Cardiac muscle cell (in vitro differentiated cells and primary cell): ENCODE data around the gene NEGR1. TPM values are rescaled to one million over a fixed set of nuclear protein-coding genes. Genes with fewer than 3 reads are reported as not detected.

ENCODE experiments used
- DNase-seq, 2 donors: peaks; one replicate each; pipeline versions ENCODE4 v3.0.0 to v3.0.0-alpha.2; 2010 to 2017; ENCODE audit warnings: low read depth in 1 of 2, low spot score in 1 of 2
- H3K27ac ChIP-seq: fragments of 200-600 bp; sonication (generic); 2 replicates; pipeline ENCODE4 v1.5.1; 2016
- H3K27me3 ChIP-seq: fragments of 200-600 bp; sonication (generic); 2 replicates; pipeline ENCODE4 v1.6.0; 2016; ENCODE audit warnings: control low read depth
- H3K36me3 ChIP-seq: fragments of 200-600 bp; sonication (generic); 2 replicates; pipeline ENCODE4 v1.5.1; 2016; ENCODE audit warnings: control low read depth
- H3K4me1 ChIP-seq: fragments of 200-600 bp; sonication (generic); 2 replicates; pipeline ENCODE4 v1.8.1; 2017; ENCODE audit warnings: low read depth, mild to moderate bottlenecking, mixed run types
- H3K4me3 ChIP-seq: fragments of 200-600 bp; sonication (generic); 2 replicates; pipeline ENCODE4 v1.5.1; 2016; ENCODE audit warnings: mild to moderate bottlenecking
- H3K9me3 ChIP-seq: fragments of 200-600 bp; sonication (generic); 2 replicates; pipeline ENCODE4 v1.5.1; 2017; ENCODE audit warnings: low read depth, mild to moderate bottlenecking, control low read depth
- polyA plus RNA-seq: library from polyadenylated mRNA; unstranded; fragments of >200 nt; fragmentation: Nextera tagmentation; extraction: Ambion mirVana; gene quantifications from 2 replicates; pipeline ENCODE4 v1.2.1, GENCODE V29; 2016
- total RNA-seq: library from RNA; depleted of rRNA; stranded (reverse); fragments of >200 nt; gene quantifications from 2 replicates; pipeline ENCODE4 v1.2.3, GENCODE V29; 2016
- TF ChIP-seq, protein P1 (sequence below): IDR thresholded peaks from 2 replicates; pipeline ENCODE4 v1.5.1; 2012; ENCODE audit warnings: low read depth, mild to moderate bottlenecking, low read length

The NEGR1 gene
- total and polyA plus RNA-seq, 2 experiments from 2014 or later, result 0.06 to 0.20 TPM

DNA sequence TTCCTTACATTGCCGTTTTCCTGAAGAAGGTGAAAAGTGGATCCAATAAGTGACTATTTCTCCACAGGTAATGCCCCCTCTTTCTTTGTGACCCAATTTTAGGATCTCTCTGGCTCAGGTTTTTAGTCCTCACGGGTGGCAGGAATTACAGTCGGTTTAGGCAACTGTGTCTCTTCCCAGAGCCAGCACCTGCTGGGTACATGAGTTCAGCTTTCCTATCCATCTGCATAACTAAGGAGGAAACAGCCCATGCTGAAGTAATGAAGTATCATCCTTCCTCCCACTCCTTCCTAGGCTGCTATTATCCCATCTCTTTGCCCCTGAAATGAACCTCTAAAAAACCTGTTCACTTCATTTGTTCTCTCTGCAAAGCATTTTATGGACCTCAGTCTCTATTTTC is 544.6 kb downstream of the NEGR1 start:
- TF ChIP-seq, protein P1, sequence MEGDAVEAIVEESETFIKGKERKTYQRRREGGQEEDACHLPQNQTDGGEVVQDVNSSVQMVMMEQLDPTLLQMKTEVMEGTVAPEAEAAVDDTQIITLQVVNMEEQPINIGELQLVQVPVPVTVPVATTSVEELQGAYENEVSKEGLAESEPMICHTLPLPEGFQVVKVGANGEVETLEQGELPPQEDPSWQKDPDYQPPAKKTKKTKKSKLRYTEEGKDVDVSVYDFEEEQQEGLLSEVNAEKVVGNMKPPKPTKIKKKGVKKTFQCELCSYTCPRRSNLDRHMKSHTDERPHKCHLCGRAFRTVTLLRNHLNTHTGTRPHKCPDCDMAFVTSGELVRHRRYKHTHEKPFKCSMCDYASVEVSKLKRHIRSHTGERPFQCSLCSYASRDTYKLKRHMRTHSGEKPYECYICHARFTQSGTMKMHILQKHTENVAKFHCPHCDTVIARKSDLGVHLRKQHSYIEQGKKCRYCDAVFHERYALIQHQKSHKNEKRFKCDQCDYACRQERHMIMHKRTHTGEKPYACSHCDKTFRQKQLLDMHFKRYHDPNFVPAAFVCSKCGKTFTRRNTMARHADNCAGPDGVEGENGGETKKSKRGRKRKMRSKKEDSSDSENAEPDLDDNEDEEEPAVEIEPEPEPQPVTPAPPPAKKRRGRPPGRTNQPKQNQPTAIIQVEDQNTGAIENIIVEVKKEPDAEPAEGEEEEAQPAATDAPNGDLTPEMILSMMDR, result no peak
- H3K27me3 ChIP-seq, result no peaks in the 10 kb centered on the region
- H3K4me3 ChIP-seq, result no peak overlapping the region
- H3K36me3 ChIP-seq, result no peaks in the 10 kb centered on the region
- DNase-seq, result no peak
- H3K9me3 ChIP-seq, result no peaks in the 10 kb centered on the region
- H3K4me1 ChIP-seq, result peaks cover 4% of the 10 kb centered on the region
- H3K27ac ChIP-seq, result no peak overlapping the region

GRCh38 chr1:71733121-71733520 is 549.2 kb downstream of the NEGR1 start:
- Histone ChIP-seq H3K27me3 (no peaks in the 10 kb centered on the region), H3K4me1 (peaks cover 1% of the 10 kb centered on the region), H3K4me3 (no peak overlapping the region), H3K27ac (no peak overlapping the region), H3K36me3 (no peaks in the 10 kb centered on the region), H3K9me3 (no peaks in the 10 kb centered on the region)
- DNase-seq, result no peak
- TF ChIP-seq, protein P1, result no peak

DNA sequence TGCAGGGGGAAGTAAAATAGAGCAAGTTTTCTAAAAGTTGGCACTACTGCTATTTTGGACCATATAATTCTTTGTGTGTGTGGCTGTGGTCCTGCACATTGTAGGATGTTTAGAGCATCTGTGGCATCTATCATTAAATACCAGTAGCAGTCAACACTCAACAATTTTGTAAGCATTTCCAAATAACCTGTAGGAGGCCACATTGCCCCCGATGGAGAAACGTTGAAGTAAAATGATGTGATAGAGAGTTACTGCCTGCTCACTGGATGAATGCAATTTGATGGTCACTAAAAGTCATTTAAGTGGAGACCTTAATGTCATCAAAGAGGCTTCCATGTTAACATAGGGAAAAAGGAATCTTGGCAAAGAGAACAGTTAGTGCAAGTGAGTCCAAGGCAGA is 560.8 kb downstream of the NEGR1 start:
- H3K4me3 ChIP-seq, result no peak overlapping the region
- H3K4me1 ChIP-seq, result no peaks in the 10 kb centered on the region
- TF ChIP-seq, protein P1, result no peak
- no peak for DNase-seq
- no peak overlapping the region for H3K27ac ChIP-seq
- H3K27me3 ChIP-seq, result no peaks in the 10 kb centered on the region
- H3K9me3 ChIP-seq, result no peaks in the 10 kb centered on the region
- H3K36me3 ChIP-seq, result no peaks in the 10 kb centered on the region

DNA sequence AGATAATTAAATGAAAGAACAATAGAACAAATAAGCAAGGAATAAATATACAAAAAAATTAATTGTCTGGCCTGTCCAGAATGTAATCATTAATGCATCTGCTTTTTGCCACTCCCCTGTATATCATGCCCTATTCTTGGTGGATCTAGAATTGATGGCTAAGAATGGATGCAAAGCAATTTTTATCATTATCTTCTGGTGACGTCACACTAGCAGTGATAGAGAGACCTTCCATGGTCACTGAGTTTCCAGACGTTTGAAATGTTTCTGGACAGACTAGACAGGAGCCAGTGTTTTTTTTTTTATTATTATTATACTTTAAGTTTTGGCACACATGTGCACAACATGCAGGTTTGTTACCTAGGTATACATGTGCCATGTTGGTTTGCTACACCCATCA is 563.0 kb downstream of the NEGR1 start:
- Histone ChIP-seq H3K4me3 (no peak overlapping the region), H3K36me3 (no peaks in the 10 kb centered on the region), H3K27me3 (no peaks in the 10 kb centered on the region), H3K4me1 (no peaks in the 10 kb centered on the region), H3K9me3 (no peaks in the 10 kb centered on the region), H3K27ac (no peak overlapping the region)
- DNase-seq, result no peak
- TF ChIP-seq, protein P1, result no peak

GRCh38 chr1:71717186-71717585 is 565.2 kb downstream of the NEGR1 start:
- Histone ChIP-seq H3K27ac (no peak overlapping the region), H3K4me3 (no peak overlapping the region), H3K4me1 (no peaks in the 10 kb centered on the region), H3K36me3 (no peaks in the 10 kb centered on the region), H3K27me3 (no peaks in the 10 kb centered on the region), H3K9me3 (no peaks in the 10 kb centered on the region)
- TF ChIP-seq, protein P1, result no peak
- DNase-seq, result no peak

GRCh38 chr1:71711456-71711855 is 570.9 kb downstream of the NEGR1 start:
- Histone ChIP-seq H3K36me3 (no peaks in the 10 kb centered on the region), H3K4me3 (no peak overlapping the region), H3K27me3 (no peaks in the 10 kb centered on the region), H3K27ac (no peak overlapping the region), H3K4me1 (no peaks in the 10 kb centered on the region), H3K9me3 (no peaks in the 10 kb centered on the region)
- TF ChIP-seq, protein P1, result no peak
- DNase-seq, result no peak
